Breast epithelium (tissue), 4 donors: Measurements from ENCODE around the gene COL23A1. TPM values are rescaled to one million over a fixed set of nuclear protein-coding genes. Genes with fewer than 3 reads are reported as not detected.

Experiments
- DNase-seq, 2 donors: peaks; one replicate each; pipeline ENCODE4 v3.0.0-alpha.2; 2019; ENCODE audit warnings: low spot score in 2 of 2
- H3K27ac ChIP-seq, 2 donors: fragments of 200-600 bp; sonication (generic) in 1 of 2; one replicate each; pipeline ENCODE4 v1.5.1; 2016 to 2019; ENCODE audit warnings: mild to moderate bottlenecking in 1 of 2
- H3K27me3 ChIP-seq, 2 donors: fragments of 200-600 bp; sonication (generic) in 1 of 2; one replicate each; pipeline versions ENCODE4 v1.5.1 to v1.6.0; 2017 to 2019; ENCODE audit warnings: control low read depth in 1 of 2, mild to moderate bottlenecking in 1 of 2
- H3K36me3 ChIP-seq: fragments of 200-600 bp; one replicate; pipeline ENCODE4 v1.5.1; 2019
- H3K4me1 ChIP-seq, 2 donors: fragments of 200-600 bp; sonication (generic); one replicate each; pipeline ENCODE4 v1.5.1; 2016 to 2019; ENCODE audit warnings: control low read depth in 1 of 2
- H3K4me3 ChIP-seq, 3 donors: fragments of 200-600 bp; sonication (generic); 1 replicate in 2 of 3; 2 replicates in 1 of 3; pipeline ENCODE4 v1.5.1; 2016 to 2019; ENCODE audit warnings: mild to moderate bottlenecking in 3 of 3, moderate library complexity in 2 of 3
- H3K9me3 ChIP-seq, 2 donors: fragments of 200-600 bp; sonication (generic) in 1 of 2; one replicate each; pipeline ENCODE4 v1.5.1; 2016 to 2019; ENCODE audit warnings: control low read depth in 1 of 2
- CTCF ChIP-seq, 3 donors: fragments of 450-650 bp; IDR thresholded peaks; one replicate each; pipeline ENCODE4 v1.5.1; 2016 to 2017; ENCODE audit warnings: antibody characterized with exemption in 3 of 3, mild to moderate bottlenecking in 3 of 3, moderate library complexity in 3 of 3
- POLR2A ChIP-seq: fragments of 450-650 bp; IDR thresholded peaks from one replicate; pipeline ENCODE4 v1.6.1; 2016; ENCODE audit warnings: antibody characterized with exemption, mild to moderate bottlenecking, moderate library complexity
- POLR2AphosphoS5 ChIP-seq, 3 donors: sonication (generic); formaldehyde crosslinking; IDR thresholded peaks; one replicate each; pipeline ENCODE4 v1.6.1; 2017; ENCODE audit warnings: antibody characterized with exemption in 3 of 3
- intact Hi-C: fragments of 100-400 bp; cut with DNase I; formaldehyde crosslinking; loops from one replicate; pipeline ENCODE4 v1.15.1; 2023; ENCODE audit warnings: low total_unique reads
- total RNA-seq, 3 donors: library from RNA; depleted of rRNA; stranded (reverse); fragments of >200 nt; gene quantifications; one replicate each; pipeline ENCODE4 v1.1.0, GENCODE V29; 2016

COL23A1 gene
- total RNA-seq, 3 donors from 2014 or later = 0.32 to 3.3 (median 2.6) TPM

GRCh38 chr5:178288401-178289368 is 301.5 kb downstream of the COL23A1 start:
- H3K9me3 ChIP-seq = peaks cover 3 to 7% of the 10 kb centered on the region in 2 donors
- DNase-seq = peak in 1 of 2 donors; percentile 77
- intact Hi-C loops = no loop called here
- peaks cover 0 to 4% of the 10 kb centered on the region in 2 donors for H3K4me1 ChIP-seq
- peaks cover 0 to 5% of the 10 kb centered on the region in 2 donors for H3K27me3 ChIP-seq
- H3K36me3 ChIP-seq = no peaks in the 10 kb centered on the region
- TF ChIP-seq POLR2A = no peak
- no peak for TF ChIP-seq POLR2AphosphoS5 (IDR thresholded peaks at IDR 0.05)
- TF ChIP-seq CTCF (IDR thresholded peaks at IDR 0.05) = no peak
- peak overlapping the region in 1 of 3 donors; percentile 11 for H3K4me3 ChIP-seq
- peak overlapping the region; percentile 57 to 72 for H3K27ac ChIP-seq

GRCh38 chr5:178287791-178288105 is 302.4 kb downstream of the COL23A1 start:
- DNase-seq = peak in 1 of 2 donors; percentile 76
- intact Hi-C loops = no loop called here
- Histone ChIP-seq H3K27ac (no peak overlapping the region), H3K36me3 (no peaks in the 10 kb centered on the region), H3K4me1 (peaks cover 0 to 4% of the 10 kb centered on the region in 2 donors), H3K9me3 (peaks cover 4 to 12% of the 10 kb centered on the region in 2 donors), H3K4me3 (no peak overlapping the region), H3K27me3 (peaks cover 0 to under 1% of the 10 kb centered on the region in 2 donors)
- TF ChIP-seq POLR2AphosphoS5 (IDR thresholded peaks at IDR 0.05) (no peak), CTCF (IDR thresholded peaks at IDR 0.05) (no peak), POLR2A (no peak)

GRCh38 chr5:178287091-178287790 is 303.0 kb downstream of the COL23A1 start:
- Histone ChIP-seq H3K4me3 (no peak overlapping the region), H3K27ac (no peak overlapping the region), H3K4me1 (peaks cover 0 to 4% of the 10 kb centered on the region in 2 donors), H3K27me3 (no peaks in the 10 kb centered on the region), H3K9me3 (peaks cover 4 to 12% of the 10 kb centered on the region in 2 donors), H3K36me3 (no peaks in the 10 kb centered on the region)
- no peak for TF ChIP-seq POLR2A
- no peak for TF ChIP-seq CTCF (IDR thresholded peaks at IDR 0.05)
- no peak for TF ChIP-seq POLR2AphosphoS5 (IDR thresholded peaks at IDR 0.05)
- DNase-seq = no peak
- intact Hi-C loops = no loop called here

GRCh38 chr5:178286226-178287090 is 303.7 kb downstream of the COL23A1 start:
- no peak for DNase-seq
- no peaks in the 10 kb centered on the region for H3K36me3 ChIP-seq
- no peak for TF ChIP-seq POLR2AphosphoS5 (IDR thresholded peaks at IDR 0.05)
- no peak for TF ChIP-seq CTCF (IDR thresholded peaks at IDR 0.05)
- TF ChIP-seq POLR2A = no peak
- H3K4me1 ChIP-seq = peaks cover 0 to 4% of the 10 kb centered on the region in 2 donors
- H3K27me3 ChIP-seq = no peaks in the 10 kb centered on the region
- no peak overlapping the region for H3K4me3 ChIP-seq
- H3K27ac ChIP-seq = no peak overlapping the region
- H3K9me3 ChIP-seq = peaks cover 4 to 12% of the 10 kb centered on the region in 2 donors
- intact Hi-C loops = no loop called here
